OCI-LY7 (cell line): ENCODE results near the gene VWA5B2. TPM values are rescaled to one million over a fixed set of nuclear protein-coding genes. Genes with fewer than 3 reads are reported as not detected.
A peak's percentile ranks its signal among the peaks of the same experiment; 100 is the strongest.

Experiments
- BruUV-seq: library from RNA; stranded (reverse); fragments of 400-500 nt; replicated peaks from 2 replicates; lab custom pipeline; 2021; lab: Mats Ljungman, UMichigan
- CTCF ChIA-PET: fragments of 300-600 bp; sonication (Branson Sonifier 250); formaldehyde crosslinking; loops from one replicate; lab custom pipeline; 2022; ENCODE audit warnings: antibody characterized with exemption; ENCODE audit not compliant: unreplicated experiment; lab: Charles Lee
- POLR2A ChIA-PET: fragments of 300-600 bp; sonication (Branson Sonifier 250); formaldehyde crosslinking; loops from one replicate; lab custom pipeline; 2022; ENCODE audit warnings: antibody characterized with exemption; lab: Charles Lee
- DNase-seq: peaks from one replicate; pipeline ENCODE4 v3.0.0-alpha.2; 2015; ENCODE audit warnings: low spot score
- H2AFZ ChIP-seq: fragments of 200-600 bp; sonication (generic), shearing (Covaris generic); 2 replicates; pipeline ENCODE4 v1.6.1; 2014; ENCODE audit warnings: mild to moderate bottlenecking, antibody characterized with exemption, low read length, moderate library complexity
- H3K27ac ChIP-seq: fragments of 200-600 bp; sonication (generic); 2 replicates; pipeline ENCODE4 v1.5.1; 2014; ENCODE audit warnings: mixed run types, low read depth, mild to moderate bottlenecking, moderate library complexity, low read length, inconsistent platforms; ENCODE audit not compliant: poor library complexity, severe bottlenecking
- H3K36me3 ChIP-seq: fragments of 200-600 bp; sonication (generic); 2 replicates; pipeline ENCODE4 v1.6.1; 2014; ENCODE audit warnings: mild to moderate bottlenecking, antibody characterized with exemption, low read length, moderate library complexity, mixed read lengths; ENCODE audit not compliant: insufficient read depth
- H3K4me1 ChIP-seq: fragments of 200-600 bp; sonication (generic); 2 replicates; pipeline ENCODE4 v1.5.1; 2014; ENCODE audit warnings: mild to moderate bottlenecking, low read length; ENCODE audit not compliant: insufficient read depth, poor library complexity, severe bottlenecking
- H3K4me2 ChIP-seq: fragments of 200-600 bp; sonication (generic); 2 replicates; pipeline ENCODE4 v1.6.1; 2014; ENCODE audit warnings: mild to moderate bottlenecking, low read length
- H3K4me3 ChIP-seq: fragments of 200-600 bp; sonication (generic); 2 replicates; pipeline ENCODE4 v1.5.1; 2014; ENCODE audit warnings: mild to moderate bottlenecking, low read depth, low read length; ENCODE audit not compliant: poor library complexity, severe bottlenecking
- H3K79me2 ChIP-seq: fragments of 200-600 bp; sonication (generic); 2 replicates; pipeline ENCODE4 v1.6.1; 2016; ENCODE audit warnings: low read depth, mild to moderate bottlenecking, low read length, moderate library complexity, mixed read lengths; ENCODE audit not compliant: insufficient read depth
- H3K9me2 ChIP-seq: fragments of 200-600 bp; sonication (generic); 2 replicates; pipeline ENCODE4 v1.6.1; 2016; ENCODE audit warnings: mild to moderate bottlenecking, low read length, mixed read lengths; ENCODE audit not compliant: insufficient read depth
- H3K9me3 ChIP-seq: fragments of 200-600 bp; sonication (generic); 2 replicates; pipeline ENCODE4 v1.6.1; 2014; ENCODE audit warnings: mild to moderate bottlenecking, mixed run types, low read length, mixed read lengths
- H4K20me1 ChIP-seq: fragments of 200-600 bp; sonication (generic); 2 replicates; pipeline ENCODE4 v1.6.1; 2014; ENCODE audit warnings: mild to moderate bottlenecking, antibody characterized with exemption, low read length, moderate library complexity, mixed read lengths; ENCODE audit not compliant: insufficient read depth
- CTCF ChIP-seq: fragments of 200-600 bp; sonication (generic); conservative IDR thresholded peaks from 2 replicates; pipeline ENCODE4 v1.5.1; 2014; ENCODE audit warnings: mild to moderate bottlenecking, antibody characterized with exemption, low read length, moderate library complexity, mixed read lengths
- EZH2phosphoT487 ChIP-seq: fragments of 200-600 bp; sonication (generic); IDR thresholded peaks from 2 replicates; pipeline ENCODE4 v1.6.1; 2018; ENCODE audit warnings: low read depth, borderline replicate concordance, mild to moderate bottlenecking, mixed run types, antibody characterized with exemption, low read length, moderate library complexity, mixed read lengths
- intact Hi-C: fragments of 100-400 bp; cut with micrococcal nuclease; formaldehyde crosslinking; loops from one replicate; pipeline ENCODE4 v1.10.0; 2022; ENCODE audit not compliant: unreplicated experiment
- total RNA-seq, 2 experiments: library from RNA; depleted of rRNA in 1 of 2; stranded (reverse); fragments of >200 nt in 1 of 2; shearing (Covaris generic) in 1 of 2; gene quantifications; 2 replicates each; pipeline ENCODE4 v1.2.3, GENCODE V29; 2014 to 2022

Gene VWA5B2
- total RNA-seq, 2 experiments from 2014 or later, result not detected

- H3K9me2 ChIP-seq, result no peaks in the 10 kb centered on the region
- DNase-seq, result peak; percentile 99
- TF ChIP-seq CTCF (no peak), EZH2phosphoT487 (no peak)
- H3K4me3 ChIP-seq, result peak overlapping the region; percentile 97
- TSS peak; percentile 93 for BruUV-seq
- peaks cover 7% of the 10 kb centered on the region; the same call in 1 of the 2 replicates for H4K20me1 ChIP-seq
- no peaks in the 10 kb centered on the region for H3K9me3 ChIP-seq
- H3K27ac ChIP-seq, result peak overlapping the region; percentile 43
- POLR2A ChIA-PET, result interaction anchor here (0.6 to 2.5 kb wide), 8 partner anchors 9 to 114 kb away, joined by 3 to 20 read pairs (median 4); partner anchors contain the start of gene DVL3
- peaks cover 16% of the 10 kb centered on the region for H3K4me1 ChIP-seq
- H2AFZ ChIP-seq, result peak overlapping the region; percentile 75
- intact Hi-C loops, result loop anchor here (1.0 to 5.0 kb wide), 3 partner anchors 11 to 62 kb away; partner anchors contain the start of genes ALG3, AP2M1, EEF1AKMT4 and EIF2B5
- H3K79me2 ChIP-seq, result peaks cover 23% of the 10 kb centered on the region
- peaks cover 73% of the 10 kb centered on the region for H3K36me3 ChIP-seq
- peak overlapping the region; percentile 88 for H3K4me2 ChIP-seq
- CTCF ChIA-PET, result no interaction called here
Measured at GRCh38 chr3:184185461-184186183, 43.8 kb upstream of the VWA5B2 start.

- H3K4me3 ChIP-seq, result peak within 1 kb of the TSS; percentile 97
- H3K79me2 ChIP-seq, result peaks cover 23% of the 10 kb centered on the region
- POLR2A ChIA-PET, result interaction anchor here (0.6 to 2.5 kb wide), 10 partner anchors 8 to 113 kb away, joined by 3 to 20 read pairs (median 4); partner anchors contain the start of gene DVL3
- no peaks in the 10 kb centered on the region for H3K9me2 ChIP-seq
- TF ChIP-seq CTCF (no peak), EZH2phosphoT487 (no peak)
- H3K9me3 ChIP-seq, result no peaks in the 10 kb centered on the region
- H3K4me2 ChIP-seq, result peak within 1 kb of the TSS; percentile 88
- intact Hi-C loops, result loop anchor here (2.0 to 5.0 kb wide), 2 partner anchors 52 to 61 kb away; partner anchors contain the start of genes ALG3, EEF1AKMT4 and EIF2B5
- BruUV-seq, result no TSS peak
- DNase-seq, result peak; percentile 28
- H2AFZ ChIP-seq, result peak within 1 kb of the TSS; percentile 75
- H3K4me1 ChIP-seq, result peaks cover 16% of the 10 kb centered on the region
- peak within 1 kb of the TSS; percentile 43 for H3K27ac ChIP-seq
- CTCF ChIA-PET, result interaction anchor here (0.6 kb wide), 1 partner anchor 77 kb away, joined by 5 read pairs; no protein-coding TSS in a partner anchor
- peaks cover 73% of the 10 kb centered on the region for H3K36me3 ChIP-seq
- peaks cover 7% of the 10 kb centered on the region; the same call in 1 of the 2 replicates for H4K20me1 ChIP-seq
Measured at GRCh38 chr3:184186184-184186901, 43.0 kb upstream of the VWA5B2 start, which contains the start of gene ABCF3. TSS of gene ABCF3 (plus strand) at chr3:184186199. CDS start at chr3:184186208, 9 bp downstream.
